GM19328 (cell line): ENCODE measurements around the gene L3MBTL2.
"Not testable (repeated sequence)": the region's sequence is repeated elsewhere in the genome, so short reads cannot be mapped to it uniquely, and the experiment has no call there.

Experiments
- ATAC-seq: cut with Tn5 transposase; IDR thresholded peaks from one replicate; pipeline ENCODE4 v1.9.1; 2021; ENCODE audit warnings: mild to moderate bottlenecking, moderate library complexity; ENCODE audit not compliant: unreplicated experiment

Gene L3MBTL2

GRCh38 chr22:41204992-41205900 is at the start of gene L3MBTL2:
Gene L3MBTL2, plus strand, starts transcription at chr22:41205312. Its CDS starts 51 bp downstream, at chr22:41205363.
- ATAC-seq, result peak; percentile 94

GRCh38 chr22:41157083-41157482 is 48.0 kb upstream of the L3MBTL2 start:
- ATAC-seq, result no peak

DNA sequence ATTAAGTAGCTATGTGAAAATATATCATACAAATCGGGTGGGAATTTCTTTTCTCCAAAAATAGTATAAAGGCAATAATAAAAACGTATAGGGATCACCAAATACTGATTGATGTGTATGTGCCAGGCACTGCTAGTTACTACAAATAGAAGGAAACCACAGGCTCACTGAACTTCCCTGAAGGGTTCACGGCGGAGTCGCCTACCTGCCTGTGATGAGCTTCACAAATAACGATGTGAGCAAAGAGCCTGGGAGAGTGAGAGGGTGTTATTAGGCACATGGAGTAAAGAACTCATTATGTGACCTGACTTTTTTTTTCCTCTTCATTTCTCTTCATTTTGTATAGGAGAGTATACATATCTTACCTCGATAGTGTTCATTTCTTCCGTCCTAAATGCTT is 36.0 kb upstream of the L3MBTL2 start:
- no peak for ATAC-seq

GRCh38 chr22:41171996-41172395 is 33.1 kb upstream of the L3MBTL2 start:
- ATAC-seq, result no peak

- no peak for ATAC-seq
Measured at GRCh38 chr22:41175546-41175945, 29.6 kb upstream of the L3MBTL2 start.

- no peak for ATAC-seq
Measured at GRCh38 chr22:41177040-41177621, 28.0 kb upstream of the L3MBTL2 start.

DNA sequence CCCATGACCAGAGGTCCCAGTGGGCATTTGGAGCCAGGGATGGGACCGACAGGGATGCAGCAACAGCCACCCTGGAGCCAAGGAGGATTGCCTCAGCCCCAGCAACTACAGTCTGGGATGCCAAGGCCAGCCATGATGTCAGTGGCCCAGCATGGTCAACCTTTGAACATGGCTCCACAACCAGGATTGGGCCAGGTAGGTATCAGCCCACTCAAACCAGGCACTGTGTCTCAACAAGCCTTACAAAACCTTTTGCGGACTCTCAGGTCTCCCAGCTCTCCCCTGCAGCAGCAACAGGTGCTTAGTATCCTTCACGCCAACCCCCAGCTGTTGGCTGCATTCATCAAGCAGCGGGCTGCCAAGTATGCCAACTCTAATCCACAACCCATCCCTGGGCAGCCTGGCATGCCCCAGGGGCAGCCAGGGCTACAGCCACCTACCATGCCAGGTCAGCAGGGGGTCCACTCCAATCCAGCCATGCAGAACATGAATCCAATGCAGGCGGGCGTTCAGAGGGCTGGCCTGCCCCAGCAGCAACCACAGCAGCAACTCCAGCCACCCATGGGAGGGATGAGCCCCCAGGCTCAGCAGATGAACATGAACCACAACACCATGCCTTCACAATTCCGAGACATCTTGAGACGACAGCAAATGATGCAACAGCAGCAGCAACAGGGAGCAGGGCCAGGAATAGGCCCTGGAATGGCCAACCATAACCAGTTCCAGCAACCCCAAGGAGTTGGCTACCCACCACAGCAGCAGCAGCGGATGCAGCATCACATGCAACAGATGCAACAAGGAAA is 27.3 kb upstream of the L3MBTL2 start:
- no peak for ATAC-seq

GRCh38 chr22:41178425-41178975 is 26.6 kb upstream of the L3MBTL2 start:
- ATAC-seq, result no peak

GRCh38 chr22:41180362-41180761 is 24.8 kb upstream of the L3MBTL2 start:
- ATAC-seq, result not testable (repeated sequence)

- ATAC-seq, result no peak
Measured at GRCh38 chr22:41180926-41181325, 24.2 kb upstream of the L3MBTL2 start.

GRCh38 chr22:41181349-41182241 is 23.5 kb upstream of the L3MBTL2 start:
- no peak for ATAC-seq

GRCh38 chr22:41184679-41185078 is 20.4 kb upstream of the L3MBTL2 start:
- no peak for ATAC-seq

DNA sequence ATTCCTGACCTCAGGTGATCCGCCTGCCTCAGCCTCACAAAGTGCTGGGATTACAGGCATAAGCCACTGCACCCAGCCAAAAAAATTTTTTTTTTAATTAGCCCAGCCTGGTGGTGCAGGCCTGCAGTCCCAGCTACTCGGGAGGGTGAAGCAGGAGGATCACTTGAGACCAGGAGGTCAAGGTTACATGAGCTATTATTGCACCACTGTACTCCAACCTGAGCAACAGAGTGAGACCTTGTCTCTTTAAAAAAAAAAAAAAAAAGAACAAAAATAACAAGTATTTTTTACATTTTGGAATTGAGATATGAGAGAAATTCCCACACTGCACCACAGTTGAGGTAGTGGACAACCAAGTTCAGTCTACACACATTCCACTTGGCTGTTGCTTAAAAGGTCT is 13.6 kb upstream of the L3MBTL2 start:
- no peak for ATAC-seq

- ATAC-seq, result no peak
Measured at GRCh38 chr22:41193829-41194228, 11.3 kb upstream of the L3MBTL2 start.

GRCh38 chr22:41197038-41197972 is 7.8 kb upstream of the L3MBTL2 start:
- peak; percentile 71 for ATAC-seq

- ATAC-seq, result no peak
Measured at GRCh38 chr22:41198027-41198580, 7.0 kb upstream of the L3MBTL2 start.

GRCh38 chr22:41201141-41201540 is 4.0 kb upstream of the L3MBTL2 start:
- ATAC-seq, result no peak

DNA sequence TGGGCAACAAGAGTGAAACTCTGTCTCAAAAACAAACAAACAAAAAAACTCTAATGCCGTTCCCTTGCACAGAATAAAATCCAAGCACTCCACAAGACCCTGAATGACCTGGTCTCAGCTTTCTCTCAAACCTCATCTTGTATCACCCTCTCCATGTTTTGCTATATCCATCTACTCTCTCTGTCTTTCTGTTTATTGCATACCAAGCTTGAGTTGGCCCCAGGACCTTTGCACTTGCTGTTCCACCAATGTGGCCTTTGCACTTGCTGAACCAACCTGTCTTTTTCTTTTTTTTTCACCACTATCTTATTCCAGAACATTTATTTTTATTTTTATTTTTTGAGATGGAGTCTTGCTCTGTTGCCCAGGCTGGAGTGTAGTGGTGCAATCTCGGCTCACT is 2.0 kb upstream of the L3MBTL2 start:
- no peak for ATAC-seq

- no peak for ATAC-seq
Measured at GRCh38 chr22:41204066-41204465, 1.0 kb upstream of the L3MBTL2 start.
